Measurements from ENCODE around the gene CDK15. TPM values are rescaled to one million over a fixed set of nuclear protein-coding genes. Genes with fewer than 3 reads are reported as not detected.

Gene CDK15
- total and polyA plus RNA-seq, 9 of the 15 experiments (the other 6 are each of a cell fraction or from before 2014, with no cell fraction given) = not detected

GRCh38 chr2:201831469-201831868 is 25.1 kb downstream of the CDK15 start:
- Histone ChIP-seq H3K27ac (ENCODE audit: extremely low read depth, low read depth, low read length) (no peak overlapping the region), H3K4me1 (replicated peaks in 1 of 2; ENCODE audit: control insufficient read depth in 2 of 2, insufficient read depth in 2 of 2, low read length in 2 of 2) (no peaks in the 10 kb centered on the region), H3K9ac (ENCODE audit: insufficient read depth in 1 of 2, low read depth in 2 of 2, low read length in 2 of 2) (no peak overlapping the region), H3K79me2 (ENCODE audit: control insufficient read depth, insufficient read depth, low read length) (no peaks in the 10 kb centered on the region), H3K9me1 (ENCODE audit: control insufficient read depth, insufficient read depth, low read length) (no peaks in the 10 kb centered on the region), H2AFZ (ENCODE audit: low read depth, low read length) (no peak overlapping the region), H3K9me3 (replicated peaks; ENCODE audit: control insufficient read depth, insufficient read depth, low read depth, low read length) (no peaks in the 10 kb centered on the region), H3K27me3 (ENCODE audit: control insufficient read depth in 2 of 2, insufficient read depth in 2 of 2, low read length in 2 of 2) (no peaks in the 10 kb centered on the region; a peak in 1 of 5 replicates), H4K20me1 (replicated peaks; ENCODE audit: control insufficient read depth, insufficient read depth, low read length) (no peaks in the 10 kb centered on the region), H3K4me2 (ENCODE audit: insufficient read depth, low read length) (no peak overlapping the region), H3K36me3 (ENCODE audit: control insufficient read depth, insufficient read depth, low read length) (no peaks in the 10 kb centered on the region), H3K4me3 (no peak overlapping the region)
- CTCF ChIA-PET (ENCODE audit: low intra/inter-chr PET ratio) = no interaction called here
- no peak for DNase-seq (ENCODE audit: extremely low read depth in 1 of 4, low spot score in 3 of 4)
- BruUV-seq (replicated peaks) = no TSS peak
- POLR2A ChIA-PET = interaction anchor here (0.6 kb wide), 1 partner anchor 82 kb away, joined by 3 read pairs; no protein-coding TSS in a partner anchor
- in situ Hi-C loops (cut with MboI) (no loop called here), intact Hi-C loops (cut with micrococcal nuclease) (no loop called here)
- no peak for FAIRE-seq
- WGBS (ENCODE audit: insufficient coverage, low coverage, missing lambda C conversion rate) = 0% methylated on average over 2 of the region's 2 CpGs
- no peak for ATAC-seq
- TF ChIP-seq ETS1 (conservative IDR thresholded peaks at IDR 0.05; ENCODE audit: control insufficient read depth, low read depth, low read length) = no peak
- TF ChIP-seq CLOCK (CRISPR knock-in tag; IDR thresholded peaks at IDR 0.05; ENCODE audit: borderline replicate concordance) = no peak
- TF ChIP-seq MAFF (IDR thresholded peaks at IDR 0.05; ENCODE audit: low read length) = no peak
- TF ChIP-seq NCOA2 (IDR thresholded peaks at IDR 0.05; ENCODE audit: partially characterized antibody in 2 of 2) = no peak
- no peak for TF ChIP-seq TAF15 (IDR thresholded peaks at IDR 0.05; ENCODE audit: low read depth, low read length)
- TF ChIP-seq CREB5 (CRISPR knock-in tag; IDR thresholded peaks at IDR 0.05) = no peak
- TF ChIP-seq RFX7 (CRISPR knock-in tag; IDR thresholded peaks at IDR 0.05) = no peak
- TF ChIP-seq FOSL1 (tag; conservative IDR thresholded peaks at IDR 0.05) = no peak
- no peak for TF ChIP-seq ZNF778 (CRISPR knock-in tag; IDR thresholded peaks at IDR 0.05)
- TF ChIP-seq KLF16 (IDR thresholded peaks at IDR 0.05) = no peak
- no peak for TF ChIP-seq IFI16 (CRISPR knock-in tag; IDR thresholded peaks at IDR 0.05)
- no peak for TF ChIP-seq KHSRP (IDR thresholded peaks at IDR 0.05)
- TF ChIP-seq ZNF212 (CRISPR knock-in tag; IDR thresholded peaks at IDR 0.05) = no peak
- TF ChIP-seq ZNF408 (CRISPR knock-in tag; IDR thresholded peaks at IDR 0.05; ENCODE audit: low read depth) = no peak
- no peak for TF ChIP-seq EWSR1 (IDR thresholded peaks at IDR 0.05; ENCODE audit: borderline replicate concordance, low read depth, partially characterized antibody)
- no peak for TF ChIP-seq OTX1 (CRISPR knock-in tag; IDR thresholded peaks at IDR 0.05)
- no peak for TF ChIP-seq STAT6 (CRISPR knock-in tag; IDR thresholded peaks at IDR 0.05)

Measured in K562 (cell line).